Measurements from ENCODE around the gene TFEB. TPM values are rescaled to one million over a fixed set of nuclear protein-coding genes. Genes with fewer than 3 reads are reported as not detected.

Gene TFEB
- total and polyA plus RNA-seq, 2 experiments from 2014 or later, result 34.0 to 41.0 TPM

DNA sequence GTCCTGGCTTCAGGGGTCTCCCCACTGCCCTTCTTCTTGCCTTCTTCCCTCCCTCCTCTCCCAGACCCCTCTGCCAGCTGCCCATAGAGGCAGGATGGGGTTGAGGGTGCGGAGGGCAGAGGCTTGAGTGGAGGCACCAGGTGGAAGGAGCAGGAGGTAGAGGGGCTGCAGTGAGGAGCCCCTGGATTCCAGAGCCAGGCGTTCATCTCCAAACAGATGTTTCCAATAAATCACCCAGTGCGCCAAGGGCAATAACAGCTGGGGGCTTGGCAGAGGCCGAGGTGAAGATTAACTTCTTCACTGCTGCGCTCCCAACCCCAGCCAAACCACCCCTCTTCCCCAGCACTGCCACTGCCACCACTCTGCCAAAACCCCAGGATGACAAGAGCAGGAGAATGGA is 86.5 kb downstream of the TFEB start:
- TF ChIP-seq, protein P1, sequence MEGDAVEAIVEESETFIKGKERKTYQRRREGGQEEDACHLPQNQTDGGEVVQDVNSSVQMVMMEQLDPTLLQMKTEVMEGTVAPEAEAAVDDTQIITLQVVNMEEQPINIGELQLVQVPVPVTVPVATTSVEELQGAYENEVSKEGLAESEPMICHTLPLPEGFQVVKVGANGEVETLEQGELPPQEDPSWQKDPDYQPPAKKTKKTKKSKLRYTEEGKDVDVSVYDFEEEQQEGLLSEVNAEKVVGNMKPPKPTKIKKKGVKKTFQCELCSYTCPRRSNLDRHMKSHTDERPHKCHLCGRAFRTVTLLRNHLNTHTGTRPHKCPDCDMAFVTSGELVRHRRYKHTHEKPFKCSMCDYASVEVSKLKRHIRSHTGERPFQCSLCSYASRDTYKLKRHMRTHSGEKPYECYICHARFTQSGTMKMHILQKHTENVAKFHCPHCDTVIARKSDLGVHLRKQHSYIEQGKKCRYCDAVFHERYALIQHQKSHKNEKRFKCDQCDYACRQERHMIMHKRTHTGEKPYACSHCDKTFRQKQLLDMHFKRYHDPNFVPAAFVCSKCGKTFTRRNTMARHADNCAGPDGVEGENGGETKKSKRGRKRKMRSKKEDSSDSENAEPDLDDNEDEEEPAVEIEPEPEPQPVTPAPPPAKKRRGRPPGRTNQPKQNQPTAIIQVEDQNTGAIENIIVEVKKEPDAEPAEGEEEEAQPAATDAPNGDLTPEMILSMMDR (IDR thresholded peaks at IDR 0.05; ENCODE audit: low read depth, low read length), result no peak
- Histone ChIP-seq H3K27ac (no peak overlapping the region), H3K4me3 (no peak overlapping the region), H3K27me3 (no peaks in the 10 kb centered on the region), H3K4me1 (ENCODE audit: low read depth) (peaks cover 11% of the 10 kb centered on the region), H3K9me3 (ENCODE audit: low read depth) (no peaks in the 10 kb centered on the region), H3K36me3 (peaks cover 18% of the 10 kb centered on the region)
- no peak for DNase-seq (ENCODE audit: low read depth in 1 of 2, low spot score in 1 of 2)

DNA sequence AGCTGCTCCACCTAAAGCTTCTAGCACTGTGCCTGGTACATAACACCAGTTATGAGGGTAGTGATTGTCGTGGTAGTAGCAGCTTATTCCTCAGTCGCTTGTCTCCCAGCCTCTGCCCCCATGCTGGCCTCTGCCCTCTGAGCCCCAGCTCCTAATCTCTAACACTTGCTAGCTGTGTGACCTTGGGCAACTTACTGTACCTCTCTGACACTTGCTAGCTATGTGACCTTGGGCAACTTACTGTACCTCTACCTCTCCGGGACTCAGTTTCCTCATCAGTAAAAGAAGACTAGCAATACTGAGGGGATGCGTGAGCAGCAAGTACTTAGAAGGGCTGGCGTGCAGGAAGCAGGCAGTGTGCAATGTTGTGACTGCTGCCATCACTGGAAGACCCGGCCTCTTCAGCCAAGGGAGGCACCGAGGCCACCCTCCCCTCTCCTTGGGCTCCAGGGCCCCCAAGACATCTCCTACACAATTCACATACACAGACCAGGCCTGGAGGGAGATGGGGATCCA is 87.3 kb downstream of the TFEB start:
- Histone ChIP-seq H3K36me3 (peaks cover 18% of the 10 kb centered on the region), H3K27ac (no peak overlapping the region), H3K27me3 (no peaks in the 10 kb centered on the region), H3K4me3 (no peak overlapping the region), H3K9me3 (ENCODE audit: low read depth) (no peaks in the 10 kb centered on the region), H3K4me1 (ENCODE audit: low read depth) (peaks cover 17% of the 10 kb centered on the region)
- TF ChIP-seq, protein P1 (IDR thresholded peaks at IDR 0.05; ENCODE audit: low read depth, low read length), result no peak
- DNase-seq (ENCODE audit: low read depth in 1 of 2, low spot score in 1 of 2), result no peak

DNA sequence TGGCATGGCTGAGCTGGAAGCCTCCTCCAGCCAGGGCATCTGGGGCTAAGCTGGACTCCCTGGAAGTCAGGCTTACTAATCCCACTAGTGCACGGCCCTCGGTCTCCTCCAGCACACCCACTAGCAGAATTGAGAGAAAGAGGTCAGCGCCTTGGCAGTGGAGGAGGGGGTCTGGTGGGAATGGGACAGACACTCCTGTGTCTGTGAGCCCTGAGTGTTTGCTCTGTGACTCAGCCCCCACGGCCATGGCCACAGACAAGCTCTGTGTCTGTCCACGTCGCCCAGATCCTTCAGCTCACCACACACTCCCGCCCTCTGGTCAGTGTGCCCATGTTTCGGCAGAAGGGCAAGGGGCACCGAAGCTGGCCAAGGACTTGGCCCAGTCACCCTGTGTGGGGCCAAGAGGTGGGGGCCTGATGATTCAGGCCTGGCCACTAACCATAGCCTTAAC is 88.3 kb downstream of the TFEB start:
- Histone ChIP-seq H3K27ac (no peak overlapping the region), H3K9me3 (ENCODE audit: low read depth) (no peaks in the 10 kb centered on the region), H3K27me3 (no peaks in the 10 kb centered on the region), H3K36me3 (peaks cover 18% of the 10 kb centered on the region), H3K4me3 (no peak overlapping the region), H3K4me1 (ENCODE audit: low read depth) (peaks cover 17% of the 10 kb centered on the region)
- TF ChIP-seq, protein P1 (IDR thresholded peaks at IDR 0.05; ENCODE audit: low read depth, low read length), result no peak
- DNase-seq (ENCODE audit: low read depth in 1 of 2, low spot score in 1 of 2), result no peak

DNA sequence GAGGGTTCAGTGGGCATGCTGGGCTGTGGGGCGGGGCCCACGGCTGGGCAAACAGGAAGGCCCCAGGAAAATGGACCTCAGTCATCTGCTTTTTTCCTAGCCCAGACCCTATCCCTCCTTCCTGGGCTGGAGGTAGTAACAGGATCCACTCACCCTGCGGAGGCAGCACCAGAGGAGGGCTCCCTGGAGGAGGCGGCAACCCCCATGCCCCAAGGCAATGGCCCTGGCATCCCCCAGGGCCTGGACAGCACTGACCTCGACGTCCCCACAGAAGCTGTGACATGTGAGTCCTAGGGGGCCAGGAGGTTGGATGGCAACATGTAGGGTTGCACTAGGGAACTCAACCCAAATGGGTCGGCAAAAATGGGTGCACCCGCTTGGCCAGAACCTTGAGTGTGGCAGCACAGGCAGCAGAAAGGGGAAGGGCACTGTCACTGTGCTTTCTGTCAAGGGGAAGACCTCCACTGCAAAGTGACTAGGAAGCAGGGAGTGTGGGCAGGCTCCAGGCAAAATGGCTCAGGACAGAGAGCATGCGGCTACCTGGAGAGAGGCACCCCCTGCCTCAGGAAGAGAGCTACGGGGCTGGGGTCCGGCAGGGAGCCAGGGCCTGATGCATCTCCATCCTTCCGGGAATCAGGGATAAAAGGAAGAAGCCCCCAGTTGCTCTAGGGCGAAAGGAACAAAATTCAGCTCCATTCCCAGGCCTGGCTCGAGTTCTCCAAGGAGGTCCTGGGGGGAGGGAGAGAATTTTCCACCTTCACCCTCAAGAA is 89.2 kb downstream of the TFEB start:
- H3K27ac ChIP-seq, result no peak overlapping the region

DNA sequence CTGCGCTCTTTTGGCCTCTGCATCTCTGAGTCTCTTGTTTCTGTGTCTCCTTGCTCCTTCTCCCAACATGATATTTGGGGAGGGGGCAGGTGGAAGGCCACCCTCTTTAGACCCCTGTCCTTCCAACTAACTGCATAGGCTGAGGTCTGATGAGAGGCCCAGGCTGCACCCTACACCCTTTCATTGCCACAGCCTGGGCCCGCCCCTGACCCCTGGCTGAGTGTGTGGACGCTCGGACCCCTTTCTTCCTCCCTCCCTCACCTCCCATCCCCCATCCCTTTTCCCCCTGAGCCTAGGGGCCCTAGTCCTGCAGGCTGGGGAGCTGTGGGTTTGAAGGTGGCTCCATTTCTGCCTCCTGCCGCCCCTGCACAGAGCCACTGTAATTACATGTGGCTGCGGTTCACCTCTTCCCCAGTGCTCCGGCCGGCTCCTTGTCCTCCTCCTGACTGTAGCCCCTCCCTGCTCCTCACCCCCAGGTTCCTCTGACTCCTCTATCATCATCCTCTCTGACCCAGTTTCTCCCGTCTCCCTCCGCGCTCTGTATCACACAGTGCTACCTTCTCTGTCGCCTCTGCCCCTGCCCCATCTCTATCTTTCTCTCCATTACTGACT is 90.3 kb downstream of the TFEB start:
- H3K9me3 ChIP-seq (ENCODE audit: low read depth), result no peaks in the 10 kb centered on the region
- peaks cover 19% of the 10 kb centered on the region for H3K4me1 ChIP-seq (ENCODE audit: low read depth)
- H3K27ac ChIP-seq, result no peak overlapping the region
- H3K36me3 ChIP-seq, result peaks cover 18% of the 10 kb centered on the region
- no peaks in the 10 kb centered on the region for H3K27me3 ChIP-seq
- no peak for DNase-seq (ENCODE audit: low read depth in 1 of 2, low spot score in 1 of 2)
- TF ChIP-seq, protein P1 (IDR thresholded peaks at IDR 0.05; ENCODE audit: low read depth, low read length), result no peak
- H3K4me3 ChIP-seq, result no peak overlapping the region

More for the DNA sequence above, 89.2 kb downstream of the TFEB start:
- Histone ChIP-seq H3K4me1 (ENCODE audit: low read depth) (peaks cover 17% of the 10 kb centered on the region), H3K36me3 (peaks cover 18% of the 10 kb centered on the region), H3K9me3 (ENCODE audit: low read depth) (no peaks in the 10 kb centered on the region), H3K4me3 (no peak overlapping the region), H3K27me3 (no peaks in the 10 kb centered on the region)
- TF ChIP-seq, protein P1 (IDR thresholded peaks at IDR 0.05; ENCODE audit: low read depth, low read length), result no peak
- DNase-seq (ENCODE audit: low read depth in 1 of 2, low spot score in 1 of 2), result no peak

Data from cardiac muscle cell (in vitro differentiated cells and primary cell).